HG03571 (cell line): ENCODE data around the gene ROGDI.
A peak's percentile ranks its signal among the peaks of the same experiment; 100 is the strongest.

Experiments used
- ATAC-seq: cut with Tn5 transposase; IDR thresholded peaks from one replicate; pipeline ENCODE4 v1.9.1; 2021; ENCODE audit not compliant: unreplicated experiment

ROGDI gene

DNA sequence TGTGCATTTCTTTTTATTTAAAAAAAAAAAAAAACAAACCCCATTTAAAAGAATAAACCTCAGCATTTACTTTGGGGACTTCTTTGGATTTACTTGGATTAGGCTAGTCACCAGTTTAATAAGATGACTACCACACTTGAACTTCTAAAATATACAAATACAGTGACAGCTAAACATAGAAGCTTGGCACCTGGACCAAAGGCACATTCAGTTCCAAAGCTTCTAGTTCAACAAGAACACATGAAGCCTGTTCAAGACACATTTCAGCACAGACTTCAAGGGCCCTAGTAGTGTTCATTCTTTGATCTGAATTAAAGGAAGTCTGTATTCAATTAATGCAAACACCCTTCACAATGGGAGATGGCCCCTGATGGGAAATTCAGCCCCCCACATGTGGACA lies 11.6 kb upstream of the ROGDI start:
- no peak for ATAC-seq

DNA sequence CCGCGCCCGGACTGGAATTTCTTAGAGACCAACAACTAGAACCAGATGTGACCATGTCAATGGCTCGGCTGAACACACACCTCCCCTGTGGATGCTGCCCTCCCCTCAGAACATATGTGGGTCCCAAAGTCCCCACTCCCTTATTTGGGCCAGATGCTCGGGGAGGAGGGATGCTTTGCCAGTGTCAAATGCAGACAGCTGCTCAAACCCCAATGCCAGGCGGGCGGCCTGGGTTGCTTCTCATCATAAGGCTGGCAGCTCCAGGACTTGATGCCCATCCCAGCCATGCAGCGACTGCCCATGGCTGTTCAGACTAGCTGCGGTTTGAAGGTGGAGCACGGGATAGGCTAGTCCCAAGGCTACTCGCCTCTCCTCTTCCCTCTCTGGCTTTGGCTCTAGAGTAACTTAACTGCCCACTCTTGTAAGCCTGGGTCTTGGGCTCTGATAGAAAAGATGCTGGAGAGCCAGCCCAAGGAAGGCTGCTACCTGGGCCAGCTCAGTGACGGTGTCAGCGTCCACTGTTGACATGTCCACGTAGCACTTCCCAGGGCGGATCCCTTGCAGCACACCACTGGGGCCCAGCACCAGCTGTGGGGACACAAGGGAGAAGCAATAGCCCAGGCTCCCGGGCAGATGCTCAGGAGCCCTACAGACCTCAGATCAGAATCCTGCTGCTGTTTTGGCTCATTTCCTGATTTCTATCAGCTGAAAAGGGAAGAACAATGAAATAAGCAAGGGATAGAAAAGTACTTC lies 11.0 kb upstream of the ROGDI start:
- ATAC-seq, result no peak

DNA sequence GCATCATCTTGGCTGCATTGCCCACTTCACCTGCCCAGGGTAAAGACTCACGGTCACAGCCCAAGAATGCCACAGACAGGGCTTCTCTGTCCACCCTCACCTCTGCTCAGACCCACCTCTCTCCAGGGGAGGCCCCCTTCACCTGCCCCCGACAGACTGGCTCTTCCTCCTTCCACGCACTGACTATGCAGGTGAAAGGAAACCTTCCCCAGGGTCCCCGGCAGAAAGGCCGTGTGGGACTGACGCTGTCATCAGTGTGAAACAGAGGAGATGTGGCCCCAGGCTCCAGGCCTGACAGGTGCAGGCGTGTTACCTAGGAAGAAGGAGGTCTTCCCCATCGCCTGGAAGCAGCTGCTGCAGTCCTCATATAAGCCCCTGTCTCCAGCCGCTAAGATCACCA lies 9.3 kb upstream of the ROGDI start:
- no peak for ATAC-seq

DNA sequence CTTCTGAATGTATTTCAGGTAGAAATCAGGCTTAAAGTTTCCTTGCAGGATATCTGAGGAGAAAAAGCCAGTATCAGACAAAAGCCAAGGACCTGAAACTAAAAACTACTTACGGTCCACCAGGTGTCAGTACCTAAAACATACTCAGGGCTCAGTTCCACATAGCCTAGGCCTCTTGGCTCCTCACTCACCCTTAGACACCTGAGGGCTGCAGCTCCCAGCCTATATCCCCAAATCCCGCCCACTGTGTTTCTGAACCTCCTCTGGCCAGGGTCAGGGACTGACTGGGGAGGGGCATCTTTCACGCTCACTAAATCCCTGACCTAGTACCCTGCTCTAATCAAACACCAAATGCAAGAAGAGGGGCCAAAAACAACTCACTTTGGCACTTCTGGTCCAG lies 8.8 kb upstream of the ROGDI start:
- ATAC-seq, result no peak

DNA sequence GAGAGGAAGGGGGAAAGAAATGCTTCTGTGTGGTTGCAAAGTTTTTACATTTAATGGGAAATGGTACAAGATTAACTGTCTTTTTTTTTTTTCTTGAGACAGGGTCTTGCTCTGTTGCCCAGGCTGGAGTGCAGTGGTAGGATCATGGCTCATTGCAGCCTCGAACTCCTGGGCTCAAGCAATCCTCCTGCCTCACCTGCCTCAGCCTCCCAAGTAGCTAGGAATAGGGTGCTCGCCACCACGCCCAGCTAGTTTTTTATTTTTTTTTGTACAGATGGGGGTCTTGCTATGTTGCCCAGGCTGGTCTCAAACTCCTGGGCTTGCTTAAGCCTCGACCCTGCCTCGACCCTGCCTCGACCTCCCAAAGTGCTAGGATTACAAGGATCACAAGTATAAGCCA lies 3.8 kb upstream of the ROGDI start:
- ATAC-seq, result no peak

DNA sequence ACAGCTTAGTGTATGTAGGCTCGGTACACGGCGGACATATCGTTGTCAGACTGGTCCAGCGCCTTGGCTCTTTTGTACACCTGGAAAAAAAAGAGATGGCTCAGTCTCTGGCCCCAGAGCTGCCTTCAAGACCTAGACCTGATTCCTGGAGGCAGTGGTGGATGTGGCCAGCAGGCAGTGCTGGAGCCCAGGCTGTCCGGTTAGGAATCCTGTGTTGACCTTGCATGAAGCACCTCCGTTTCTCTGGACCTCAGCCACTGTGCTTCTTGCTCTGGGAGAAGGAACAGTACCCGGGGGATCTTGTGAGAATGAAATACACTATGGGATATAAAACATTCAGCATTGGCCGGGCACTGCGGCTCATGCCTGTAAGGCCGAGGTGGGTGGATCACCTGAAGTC lies 2.8 kb upstream of the ROGDI start:
- no peak for ATAC-seq

DNA sequence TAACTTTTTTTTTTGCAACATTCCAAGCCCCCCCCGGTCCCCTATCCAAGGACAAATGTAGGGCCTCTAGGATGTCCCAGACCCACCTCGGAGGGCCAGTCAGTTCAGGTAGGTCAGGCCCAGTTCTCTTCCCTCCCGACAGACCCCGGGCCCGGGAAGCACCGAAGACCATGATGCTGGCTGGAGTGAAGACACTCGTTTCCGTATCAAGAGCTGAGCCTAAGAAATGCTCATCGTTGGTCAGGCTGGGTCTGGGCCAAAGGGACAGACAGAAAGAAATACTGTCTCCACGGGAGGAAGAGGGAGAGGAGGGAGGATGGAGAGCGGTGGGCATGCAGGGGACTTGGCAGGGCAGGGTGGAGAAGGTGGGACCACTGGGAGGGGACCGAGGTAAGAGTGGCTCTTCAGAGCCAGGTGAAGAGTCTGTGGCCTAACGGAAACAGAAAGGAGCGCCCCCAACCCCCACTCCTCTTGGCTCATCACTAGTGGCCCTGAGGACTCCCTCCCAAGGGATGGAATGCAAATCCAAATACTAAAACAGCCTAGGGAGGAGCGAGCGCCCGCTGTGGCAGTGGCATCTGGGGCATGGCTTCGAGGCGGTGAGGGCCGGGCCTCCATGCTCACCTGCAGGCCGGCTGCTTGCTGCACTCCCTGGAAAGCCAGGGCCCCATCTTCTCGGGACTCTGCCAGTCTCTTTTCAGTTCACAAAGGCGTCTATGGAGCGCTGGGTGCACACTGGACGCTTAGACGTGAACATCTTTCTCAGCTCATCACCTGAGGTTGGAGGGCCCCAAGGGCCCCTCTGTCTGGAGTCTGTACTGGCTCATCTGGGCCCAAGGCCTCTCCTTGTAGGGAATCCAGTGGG lies 1.7 kb upstream of the ROGDI start:
- no peak for ATAC-seq

DNA sequence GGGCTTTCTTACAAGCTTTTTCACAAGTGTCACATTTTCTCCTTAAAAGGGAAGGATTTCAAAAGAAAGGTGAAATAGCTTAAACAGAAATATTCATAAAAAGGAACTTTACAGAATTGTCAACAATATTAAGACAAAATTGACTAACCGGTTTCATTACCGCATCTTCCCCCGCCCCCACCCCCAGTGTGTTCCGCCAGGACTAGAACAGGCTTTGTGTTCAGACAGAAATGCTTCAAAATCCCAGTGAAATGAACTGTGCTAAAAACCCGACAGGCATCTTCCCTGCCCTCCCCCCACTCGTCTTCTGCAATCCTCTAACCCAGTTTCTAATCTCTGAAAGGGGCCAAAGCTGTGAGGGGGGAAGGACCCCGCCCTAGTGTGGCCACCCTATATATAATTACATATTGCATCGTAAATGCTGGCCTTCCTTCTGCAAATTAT lies 990 bp upstream of the ROGDI start:
- no peak for ATAC-seq

DNA sequence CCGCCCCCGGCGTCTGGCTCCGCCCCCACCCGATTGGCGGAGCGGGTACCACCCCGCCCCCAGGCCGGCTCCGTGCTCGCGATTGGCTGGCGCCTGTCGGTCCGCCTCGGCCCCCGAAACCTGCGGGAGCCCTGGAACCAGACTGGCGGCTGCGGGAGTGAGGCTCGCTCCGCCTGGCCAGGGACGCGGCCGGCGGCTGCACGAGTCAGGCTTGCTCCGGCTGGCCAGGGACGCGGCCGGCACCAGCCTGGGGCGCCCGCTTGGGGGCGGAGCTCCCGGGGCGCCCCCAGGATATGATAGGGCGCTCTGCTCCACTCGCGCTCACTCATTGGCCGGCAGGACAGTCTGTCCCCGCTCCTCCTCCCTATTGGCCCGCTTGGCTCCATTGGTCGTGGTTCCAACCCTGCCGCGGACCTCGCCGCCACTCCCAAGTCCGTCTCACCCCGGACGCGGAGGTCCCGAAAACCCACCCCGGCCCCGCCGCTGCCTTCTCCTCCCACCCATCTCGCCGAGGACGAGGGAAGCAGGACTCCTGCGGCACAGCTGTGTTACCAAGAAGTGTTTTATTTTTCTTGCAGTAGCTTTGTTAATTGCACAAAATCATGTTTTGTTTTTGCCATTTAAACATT lies 340 bp upstream of the ROGDI start:
- peak; percentile 84 for ATAC-seq

DNA sequence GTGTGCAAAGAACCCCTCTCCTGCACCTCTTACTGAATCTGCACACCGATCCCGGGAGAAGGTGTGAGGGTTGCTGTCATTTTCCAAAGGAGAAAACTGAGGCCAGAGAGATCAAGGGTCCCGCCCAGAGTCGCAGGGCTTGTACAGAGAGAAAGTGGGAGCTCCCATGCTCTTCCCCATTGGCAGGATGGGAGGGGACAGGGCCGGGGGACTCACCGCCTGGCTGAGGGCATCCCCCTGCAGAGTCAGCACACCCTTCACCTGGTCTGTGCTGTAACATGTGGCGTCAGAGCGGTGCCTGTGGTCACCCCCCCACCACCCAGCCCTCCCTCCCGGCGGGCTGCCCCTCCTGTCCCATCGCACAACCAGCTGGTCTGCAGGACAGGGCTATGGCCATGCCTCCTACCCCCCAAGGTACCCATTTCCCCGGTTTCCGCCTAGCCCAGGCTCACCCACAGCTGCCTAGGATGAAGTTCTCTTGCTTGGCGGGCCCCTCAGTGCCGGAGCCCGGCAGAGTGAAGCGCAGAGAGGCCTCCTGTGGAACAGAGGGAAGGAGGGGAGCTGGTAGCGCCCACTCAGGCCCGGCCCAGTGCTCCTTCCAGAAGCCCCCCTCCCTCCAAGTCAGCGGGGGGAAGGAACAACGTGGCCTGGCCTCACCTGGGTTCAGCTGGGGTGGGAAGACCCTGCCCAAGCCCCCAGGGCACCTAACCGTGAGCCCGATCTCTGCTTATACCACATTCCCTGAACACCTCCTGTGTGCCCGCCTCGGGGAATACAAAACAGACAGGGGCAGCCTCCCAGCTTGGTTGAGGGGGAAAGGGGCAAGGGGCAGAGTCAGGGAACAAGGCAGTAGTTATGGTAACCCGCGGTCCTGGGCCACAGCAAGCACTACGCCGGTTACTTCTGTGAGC lies 1.1 kb downstream of the ROGDI start:
- ATAC-seq, result no peak

DNA sequence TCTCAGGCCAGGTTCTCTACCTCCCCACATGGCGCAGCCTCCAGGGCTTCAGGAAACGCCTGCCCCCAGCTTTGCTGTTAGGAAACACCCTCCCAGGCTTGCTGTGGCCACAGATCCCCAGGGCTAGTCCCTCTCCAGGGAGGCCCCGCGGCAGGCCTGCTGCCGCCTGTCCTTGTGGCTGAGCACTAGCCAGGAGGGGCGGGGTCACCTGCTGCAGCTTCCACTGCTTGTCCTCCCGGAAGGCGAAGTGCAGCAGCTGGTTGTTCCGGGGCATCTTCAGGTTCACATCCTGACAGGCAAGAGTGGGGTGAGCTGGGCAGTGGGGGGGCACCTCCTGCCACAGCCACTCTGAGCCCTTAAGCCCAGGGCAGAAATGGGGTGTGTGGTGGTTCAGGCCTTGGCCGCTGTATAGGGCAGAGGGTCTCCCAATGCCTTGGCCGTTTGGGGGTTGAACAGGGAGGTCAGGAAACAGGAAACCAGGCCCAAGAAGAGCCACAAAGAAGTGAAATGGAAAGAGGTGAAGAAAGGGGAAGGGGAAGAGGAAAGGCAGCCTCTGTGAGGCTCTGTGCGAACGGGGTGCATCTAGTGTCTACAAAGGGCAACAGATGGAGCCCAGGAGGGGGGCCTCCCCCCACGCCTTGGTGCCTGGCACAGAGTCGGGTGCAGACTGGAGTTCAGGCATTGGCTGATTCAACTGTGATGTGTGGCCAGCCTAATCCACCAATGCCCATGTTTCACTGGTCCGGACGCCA lies 2.0 kb downstream of the ROGDI start:
- no peak for ATAC-seq

DNA sequence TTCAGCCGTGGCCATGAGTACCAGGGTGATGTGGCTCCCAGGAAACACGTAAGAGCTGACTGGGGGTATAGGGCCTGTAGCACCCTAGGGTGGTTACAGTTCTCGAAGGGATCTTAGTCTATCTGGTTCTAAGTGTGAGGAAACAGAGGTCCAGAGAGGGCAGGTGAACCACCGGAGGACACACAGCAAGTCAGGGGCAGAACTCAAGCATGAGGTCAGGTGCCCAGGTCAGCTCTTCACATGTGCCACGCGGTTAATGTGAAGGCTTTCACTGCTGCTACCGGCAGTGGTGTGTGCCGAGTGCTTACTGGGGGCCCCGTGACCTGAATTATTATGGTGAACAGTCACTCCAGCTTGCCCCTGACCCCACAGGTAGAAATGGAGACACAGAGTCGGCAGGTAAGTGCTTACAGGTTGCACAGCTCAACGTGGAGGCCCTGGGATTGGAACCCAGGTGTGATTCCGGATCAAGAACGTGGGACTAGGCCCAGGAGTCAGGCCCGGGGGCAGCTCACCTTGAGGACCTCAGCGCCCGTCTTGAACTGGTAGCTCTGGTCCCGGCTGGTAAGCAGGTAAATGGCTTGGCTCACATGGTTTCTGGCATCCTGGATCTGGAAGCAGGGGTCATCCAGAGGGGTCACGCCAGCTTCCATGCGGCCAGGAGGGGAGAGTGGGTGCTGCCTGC lies 3.1 kb downstream of the ROGDI start:
- no peak for ATAC-seq

DNA sequence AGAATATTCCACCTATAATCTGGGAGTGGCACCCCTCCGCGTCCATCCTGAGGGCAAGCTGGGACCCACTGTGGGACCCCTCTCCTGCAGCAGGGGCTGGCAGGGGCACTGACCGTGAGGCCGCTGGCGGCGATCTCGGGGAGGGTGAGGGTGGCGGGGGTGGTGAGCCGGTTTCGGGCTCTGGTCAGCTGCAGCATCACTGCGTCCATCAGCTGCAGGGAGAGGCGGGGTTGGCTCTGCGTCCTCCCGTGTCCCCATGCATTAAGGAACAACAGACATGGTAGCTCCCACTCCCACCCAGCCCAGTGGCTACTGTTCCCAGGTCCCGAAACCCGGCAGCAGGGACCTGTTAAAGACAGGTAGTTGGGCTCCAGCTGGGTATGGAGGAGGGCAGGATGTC lies 4.0 kb downstream of the ROGDI start:
- no peak for ATAC-seq

DNA sequence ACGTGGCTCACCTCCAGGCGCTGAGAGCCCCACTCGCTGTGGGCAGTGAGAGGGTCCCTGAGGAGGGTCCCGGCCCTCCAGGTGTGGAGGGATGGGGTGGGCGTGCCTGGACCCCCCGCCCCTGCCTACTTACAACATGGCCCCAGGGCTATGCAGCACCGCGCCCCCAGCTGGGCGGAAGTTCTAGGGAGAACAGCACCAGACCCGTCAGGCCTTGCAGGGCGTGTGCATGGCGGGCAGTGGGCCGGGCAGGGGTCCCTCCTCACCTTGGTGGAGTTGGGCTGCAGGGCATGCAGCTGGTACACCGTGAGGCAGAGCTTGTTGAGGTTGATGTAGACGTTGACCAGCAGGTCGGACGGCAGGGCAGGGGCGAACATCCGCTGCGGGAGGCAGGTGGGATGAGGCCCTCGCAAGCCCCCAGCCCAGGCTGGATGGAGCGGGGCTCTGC lies 4.6 kb downstream of the ROGDI start:
- no peak for ATAC-seq

DNA sequence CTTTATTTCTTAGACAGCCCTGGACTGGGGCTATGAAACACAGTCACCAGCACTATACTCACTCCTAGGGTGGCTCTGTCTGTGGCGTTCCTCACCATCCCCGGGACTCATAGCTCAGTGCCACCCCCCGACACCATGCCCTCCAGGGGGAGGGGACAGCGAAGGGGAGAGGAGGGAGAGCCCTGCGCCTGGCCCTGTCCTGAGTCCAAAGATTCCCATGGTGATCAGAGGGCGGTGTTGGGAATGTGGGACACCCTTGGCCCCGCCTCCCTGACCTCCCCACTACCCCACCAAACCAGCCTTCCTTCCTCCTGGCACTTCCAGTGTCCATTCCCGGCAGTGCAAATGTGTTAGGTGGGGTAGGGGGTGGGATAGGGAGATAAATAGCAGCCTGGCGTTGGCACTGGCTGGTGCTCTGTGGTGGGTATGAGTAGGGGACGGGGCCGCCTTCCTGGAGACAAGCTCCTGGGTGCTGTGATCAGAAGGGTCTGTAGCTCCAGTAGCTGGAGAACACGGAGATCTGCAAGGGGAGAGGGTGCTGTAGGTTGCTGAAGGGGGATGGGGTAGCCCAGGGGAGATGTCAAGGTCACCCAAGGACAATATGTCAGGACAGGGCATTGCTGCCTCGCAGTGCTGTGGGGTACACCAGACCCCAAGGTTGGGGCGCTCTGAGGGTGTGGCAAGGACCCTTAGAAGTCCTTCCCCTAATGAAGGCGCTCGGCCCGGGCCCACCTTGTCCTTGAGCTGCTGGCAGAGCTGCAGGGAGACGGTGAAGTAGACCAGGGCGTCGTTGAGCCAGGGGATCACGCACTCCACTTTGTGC lies 5.2 kb downstream of the ROGDI start:
- ATAC-seq, result no peak

DNA sequence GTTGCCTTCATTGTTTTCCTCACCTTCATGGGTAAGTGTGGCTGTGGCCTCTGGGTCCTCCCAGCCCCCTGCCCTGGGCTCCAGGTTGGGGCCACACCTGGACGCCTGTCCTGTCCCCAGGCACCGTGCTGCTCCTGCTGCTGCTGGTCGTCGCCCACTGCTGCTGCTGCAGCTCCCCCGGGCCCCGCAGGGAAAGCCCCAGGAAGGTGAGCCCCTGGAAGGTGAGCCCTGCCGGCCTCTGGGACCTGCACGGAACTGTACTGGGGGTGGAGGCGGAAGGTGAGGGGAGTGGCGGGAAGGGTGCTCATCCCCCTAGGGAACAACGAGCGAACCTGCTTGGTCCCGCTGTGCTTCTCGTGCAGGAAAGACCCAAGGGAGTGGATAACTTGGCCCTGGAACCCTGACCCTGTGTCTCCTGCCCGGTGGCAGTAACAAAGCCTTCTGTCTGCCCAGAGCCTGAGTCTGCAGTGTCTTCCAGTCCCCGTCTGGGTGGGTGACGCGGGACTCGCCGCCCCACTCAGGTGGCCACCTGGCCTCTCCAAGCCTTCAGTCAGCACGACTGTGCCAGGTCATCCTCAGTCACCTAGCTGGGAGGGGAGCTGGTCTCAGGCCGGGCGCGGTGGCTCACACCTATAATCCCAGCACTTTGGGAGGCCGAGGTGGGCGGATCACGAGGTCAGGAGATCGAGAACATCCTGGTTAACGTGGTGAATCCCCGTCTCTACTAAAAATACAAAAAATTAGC lies 6.4 kb downstream of the ROGDI start:
- ATAC-seq, result no peak

DNA sequence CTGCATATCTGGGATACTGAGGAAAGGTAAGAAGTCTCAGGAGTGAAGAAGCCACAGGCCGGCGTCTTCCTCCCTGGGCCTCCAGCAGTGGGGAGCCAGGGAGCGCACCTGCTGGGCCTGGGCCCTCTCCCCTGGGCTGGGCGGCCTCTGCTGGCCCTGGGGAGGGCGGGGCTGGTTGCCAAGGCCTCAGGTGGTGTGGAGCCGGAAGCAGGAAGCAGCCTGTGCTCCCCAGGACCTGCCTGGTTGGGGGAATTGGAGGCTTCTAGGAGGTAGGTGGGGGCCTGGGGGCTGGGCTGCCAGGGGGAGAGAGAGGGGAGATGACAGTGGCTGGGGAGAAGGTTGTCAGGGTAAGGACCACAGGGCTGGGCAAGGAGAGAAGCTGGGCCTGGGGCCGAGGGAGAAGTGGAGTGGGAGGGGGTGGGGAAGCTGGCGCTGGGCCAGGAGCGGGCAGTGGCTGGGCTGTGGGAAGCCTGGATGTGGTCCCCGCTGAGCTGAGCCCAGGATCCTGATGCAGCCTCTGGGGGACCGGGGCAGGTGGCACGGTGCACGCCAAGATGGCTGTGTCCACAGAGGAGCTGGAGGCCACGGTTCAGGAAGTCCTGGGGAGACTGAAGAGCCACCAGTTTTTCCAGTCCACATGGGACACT lies 7.1 kb downstream of the ROGDI start, which contains the start of gene SMIM22:
Gene SMIM22, plus strand, starts transcription at position 189 of the 647 bp plus-strand sequence. Its CDS starts 366 bp downstream, at position 555.
- no peak for ATAC-seq
